Activated CD4-positive, alpha-beta T cell treated with anti-CD3 and anti-CD28 coated beads, Interleukin-2, amount 10 ng/mL, durations not matched to agents 24 days and 14 days (primary cell): ENCODE data around the gene EYA3. TPM values are rescaled to one million over a fixed set of nuclear protein-coding genes. Genes with fewer than 3 reads are reported as not detected.
"Not testable (repeated sequence)": the region's sequence is repeated elsewhere in the genome, so short reads cannot be mapped to it uniquely, and the experiment has no call there.

Source experiments
- DNase-seq: peaks from one replicate; pipeline ENCODE4 v3.0.0; 2022
- H3K27ac Mint-ChIP-seq: one replicate; pipeline ENCODE4 v1.8.0; 2022; ENCODE audit warnings: mild to moderate bottlenecking, mixed read lengths
- H3K27me3 Mint-ChIP-seq: one replicate; pipeline ENCODE4 v1.8.0; 2022; ENCODE audit warnings: mixed read lengths
- H3K36me3 Mint-ChIP-seq: one replicate; pipeline ENCODE4 v1.8.0; 2022; ENCODE audit warnings: low read depth, mild to moderate bottlenecking, mixed read lengths
- H3K4me1 Mint-ChIP-seq: one replicate; pipeline ENCODE4 v1.8.0; 2021; ENCODE audit warnings: mixed read lengths
- H3K4me3 Mint-ChIP-seq: one replicate; pipeline ENCODE4 v1.8.0; 2022; ENCODE audit warnings: mild to moderate bottlenecking, moderate library complexity, mixed read lengths
- H3K9me3 Mint-ChIP-seq: one replicate; pipeline ENCODE4 v1.8.0; 2021; ENCODE audit warnings: mixed read lengths
- intact Hi-C: fragments of 100-400 bp; cut with micrococcal nuclease; formaldehyde crosslinking; loops from one replicate; pipeline ENCODE4 v1.15.1; 2023
- total RNA-seq: library from RNA; stranded (reverse); gene quantifications from 2 replicates; pipeline ENCODE4 v1.2.3, GENCODE V29; 2022

EYA3 gene
- total RNA-seq, 1 donor from 2014 or later: 34.7 TPM

- DNase-seq: no peak
- no peak overlapping the region for H3K4me3 Mint-ChIP-seq
- H3K36me3 Mint-ChIP-seq: peaks cover 45% of the 10 kb centered on the region
- H3K9me3 Mint-ChIP-seq: no peaks in the 10 kb centered on the region
- intact Hi-C loops: no loop called here
- H3K27me3 Mint-ChIP-seq: no peaks in the 10 kb centered on the region
- peaks cover 7% of the 10 kb centered on the region for H3K4me1 Mint-ChIP-seq
- no peak overlapping the region for H3K27ac Mint-ChIP-seq
Observed at GRCh38 chr1:27999055-27999454, 89.4 kb downstream of the EYA3 start.

- H3K9me3 Mint-ChIP-seq, H3K4me3 Mint-ChIP-seq, DNase-seq, H3K27ac Mint-ChIP-seq, H3K27me3 Mint-ChIP-seq, intact Hi-C loops: not testable (repeated sequence)
- H3K4me1 Mint-ChIP-seq: peaks cover 25% of the 10 kb centered on the region
- H3K36me3 Mint-ChIP-seq: peaks cover 55% of the 10 kb centered on the region
Observed at GRCh38 chr1:27994526-27994925, 93.9 kb downstream of the EYA3 start.

- no peaks in the 10 kb centered on the region for H3K27me3 Mint-ChIP-seq
- H3K27ac Mint-ChIP-seq: no peak overlapping the region
- H3K4me3 Mint-ChIP-seq: no peak overlapping the region
- DNase-seq: no peak
- no peaks in the 10 kb centered on the region for H3K9me3 Mint-ChIP-seq
- peaks cover 25% of the 10 kb centered on the region for H3K4me1 Mint-ChIP-seq
- H3K36me3 Mint-ChIP-seq: peaks cover 57% of the 10 kb centered on the region
- intact Hi-C loops: no loop called here
Observed at GRCh38 chr1:27994060-27994459, 94.3 kb downstream of the EYA3 start.

GRCh38 chr1:27993241-27993640, 95.2 kb downstream of the EYA3 start:
- peak; percentile 61 for DNase-seq
- intact Hi-C loops: no loop called here
- Mint-ChIP-seq H3K9me3 (no peaks in the 10 kb centered on the region), H3K27me3 (no peaks in the 10 kb centered on the region), H3K27ac (peak overlapping the region; percentile 72), H3K36me3 (peaks cover 61% of the 10 kb centered on the region), H3K4me1 (peaks cover 25% of the 10 kb centered on the region), H3K4me3 (no peak overlapping the region)

GRCh38 chr1:27992276-27992675, 96.1 kb downstream of the EYA3 start:
- Mint-ChIP-seq H3K9me3 (no peaks in the 10 kb centered on the region), H3K36me3 (peaks cover 57% of the 10 kb centered on the region), H3K27me3 (no peaks in the 10 kb centered on the region), H3K4me3 (peak overlapping the region; percentile 10), H3K4me1 (peaks cover 28% of the 10 kb centered on the region), H3K27ac (peak overlapping the region; percentile 81)
- intact Hi-C loops: no loop called here
- peak; percentile 84 for DNase-seq

GRCh38 chr1:27990920-27991537, 97.4 kb downstream of the EYA3 start:
- intact Hi-C loops: no loop called here
- peak overlapping the region; percentile 46 for H3K27ac Mint-ChIP-seq
- peaks cover 49% of the 10 kb centered on the region for H3K36me3 Mint-ChIP-seq

GRCh38 chr1:27981145-27981544, 107.3 kb downstream of the EYA3 start:
- H3K27ac Mint-ChIP-seq: no peak overlapping the region
- DNase-seq: no peak
- H3K4me1 Mint-ChIP-seq: no peaks in the 10 kb centered on the region
- peaks cover 12% of the 10 kb centered on the region for H3K36me3 Mint-ChIP-seq
- no peaks in the 10 kb centered on the region for H3K27me3 Mint-ChIP-seq
- no peaks in the 10 kb centered on the region for H3K9me3 Mint-ChIP-seq
- no peak overlapping the region for H3K4me3 Mint-ChIP-seq
- intact Hi-C loops: no loop called here

More at GRCh38 chr1:27990920-27991537, 97.4 kb downstream of the EYA3 start:
- no peaks in the 10 kb centered on the region for H3K27me3 Mint-ChIP-seq
- H3K9me3 Mint-ChIP-seq: no peaks in the 10 kb centered on the region
- no peak for DNase-seq
- H3K4me3 Mint-ChIP-seq: no peak overlapping the region
- peaks cover 25% of the 10 kb centered on the region for H3K4me1 Mint-ChIP-seq

GRCh38 chr1:27980216-27980845, 108.1 kb downstream of the EYA3 start:
- Mint-ChIP-seq H3K4me3 (no peak overlapping the region), H3K9me3 (no peaks in the 10 kb centered on the region)

GRCh38 chr1:27979859-27980201, 108.6 kb downstream of the EYA3 start:
- H3K36me3 Mint-ChIP-seq: peaks cover 8% of the 10 kb centered on the region
- no peak overlapping the region for H3K27ac Mint-ChIP-seq

More at GRCh38 chr1:27980216-27980845, 108.1 kb downstream of the EYA3 start:
- H3K27me3 Mint-ChIP-seq: no peaks in the 10 kb centered on the region
- H3K36me3 Mint-ChIP-seq: peaks cover 10% of the 10 kb centered on the region
- no peaks in the 10 kb centered on the region for H3K4me1 Mint-ChIP-seq
- intact Hi-C loops: no loop called here
- no peak overlapping the region for H3K27ac Mint-ChIP-seq
- no peak for DNase-seq

GRCh38 chr1:27979151-27979858, 109.1 kb downstream of the EYA3 start:
- Mint-ChIP-seq H3K27ac (no peak overlapping the region), H3K4me1 (no peaks in the 10 kb centered on the region), H3K27me3 (no peaks in the 10 kb centered on the region), H3K4me3 (no peak overlapping the region), H3K36me3 (peaks cover 8% of the 10 kb centered on the region), H3K9me3 (no peaks in the 10 kb centered on the region)
- peak; percentile 72 for DNase-seq
- intact Hi-C loops: loop anchor here (1.0 to 5.0 kb wide), 2 partner anchors 37 to 121 kb away; no protein-coding TSS in a partner anchor

More at GRCh38 chr1:27979859-27980201, 108.6 kb downstream of the EYA3 start:
- Mint-ChIP-seq H3K9me3 (no peaks in the 10 kb centered on the region), H3K27me3 (no peaks in the 10 kb centered on the region), H3K4me3 (no peak overlapping the region), H3K4me1 (no peaks in the 10 kb centered on the region)
- DNase-seq: no peak
- intact Hi-C loops: loop anchor here (1.0 to 5.0 kb wide), 2 partner anchors 38 to 122 kb away; no protein-coding TSS in a partner anchor

GRCh38 chr1:27974417-27974781, 114.0 kb downstream of the EYA3 start:
- intact Hi-C loops: no loop called here
- peaks cover 8% of the 10 kb centered on the region for H3K4me1 Mint-ChIP-seq
- no peak overlapping the region for H3K27ac Mint-ChIP-seq
- H3K4me3 Mint-ChIP-seq: no peak overlapping the region
- H3K9me3 Mint-ChIP-seq: no peaks in the 10 kb centered on the region
- no peak for DNase-seq
- H3K27me3 Mint-ChIP-seq: no peaks in the 10 kb centered on the region
- H3K36me3 Mint-ChIP-seq: peaks cover 24% of the 10 kb centered on the region

GRCh38 chr1:27973771-27974416, 114.5 kb downstream of the EYA3 start:
- peaks cover 25% of the 10 kb centered on the region for H3K36me3 Mint-ChIP-seq
- H3K27ac Mint-ChIP-seq: no peak overlapping the region
- H3K4me1 Mint-ChIP-seq: peaks cover 8% of the 10 kb centered on the region
- no peaks in the 10 kb centered on the region for H3K27me3 Mint-ChIP-seq
- no peaks in the 10 kb centered on the region for H3K9me3 Mint-ChIP-seq
- intact Hi-C loops: no loop called here
- no peak overlapping the region for H3K4me3 Mint-ChIP-seq
- no peak for DNase-seq

- H3K27me3 Mint-ChIP-seq: no peaks in the 10 kb centered on the region
Observed at GRCh38 chr1:27972141-27972540, 116.3 kb downstream of the EYA3 start.

GRCh38 chr1:27971674-27972073, 116.7 kb downstream of the EYA3 start:
- intact Hi-C loops: no loop called here
- Mint-ChIP-seq H3K36me3 (peaks cover 28% of the 10 kb centered on the region), H3K4me1 (peaks cover 13% of the 10 kb centered on the region), H3K4me3 (no peak overlapping the region), H3K27ac (no peak overlapping the region), H3K27me3 (no peaks in the 10 kb centered on the region), H3K9me3 (no peaks in the 10 kb centered on the region)
- DNase-seq: no peak

More at GRCh38 chr1:27972141-27972540, 116.3 kb downstream of the EYA3 start:
- peaks cover 13% of the 10 kb centered on the region for H3K4me1 Mint-ChIP-seq
- no peak overlapping the region for H3K27ac Mint-ChIP-seq
- H3K9me3 Mint-ChIP-seq: no peaks in the 10 kb centered on the region
- H3K4me3 Mint-ChIP-seq: no peak overlapping the region
- intact Hi-C loops: no loop called here
- H3K36me3 Mint-ChIP-seq: peaks cover 28% of the 10 kb centered on the region
- no peak for DNase-seq
